HG03045 (cell line): Measurements from ENCODE around the gene HRH2.

Source experiments
- ATAC-seq: cut with Tn5 transposase; IDR thresholded peaks from one replicate; pipeline ENCODE4 v1.9.1; 2021; ENCODE audit warnings: mild to moderate bottlenecking, moderate library complexity; ENCODE audit not compliant: unreplicated experiment

HRH2 gene

GRCh38 chr5:175674731-175675346, 17.0 kb downstream of the HRH2 start:
- no peak for ATAC-seq

- no peak for ATAC-seq
These were observed 18.0 kb downstream of the HRH2 start for GRCh38 chr5:175675873-175676272.

GRCh38 chr5:175677571-175677970, 19.7 kb downstream of the HRH2 start:
- ATAC-seq: no peak

DNA sequence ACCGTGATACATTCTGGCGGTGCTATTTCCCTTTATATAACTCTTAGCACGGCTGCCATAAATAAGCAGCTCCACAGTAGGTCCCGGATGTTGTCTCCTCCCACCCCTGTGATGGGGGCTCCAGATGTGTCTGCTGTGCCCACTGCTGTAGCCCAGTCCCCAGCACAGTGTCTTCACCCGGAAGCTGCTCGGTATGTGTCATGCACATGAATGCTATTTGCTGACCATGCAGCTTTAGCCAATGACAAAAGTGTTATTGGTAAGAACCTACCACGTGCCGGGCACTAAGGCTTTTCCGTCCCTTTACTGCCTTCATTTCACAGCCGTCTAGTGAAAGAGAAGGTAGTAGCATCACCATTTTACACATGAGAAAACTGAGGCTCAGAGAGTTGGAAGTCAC, 20.2 kb downstream of the HRH2 start:
- ATAC-seq: no peak

GRCh38 chr5:175679411-175679810, 21.5 kb downstream of the HRH2 start:
- ATAC-seq: no peak

GRCh38 chr5:175680020-175680419, 22.1 kb downstream of the HRH2 start:
- ATAC-seq: no peak

DNA sequence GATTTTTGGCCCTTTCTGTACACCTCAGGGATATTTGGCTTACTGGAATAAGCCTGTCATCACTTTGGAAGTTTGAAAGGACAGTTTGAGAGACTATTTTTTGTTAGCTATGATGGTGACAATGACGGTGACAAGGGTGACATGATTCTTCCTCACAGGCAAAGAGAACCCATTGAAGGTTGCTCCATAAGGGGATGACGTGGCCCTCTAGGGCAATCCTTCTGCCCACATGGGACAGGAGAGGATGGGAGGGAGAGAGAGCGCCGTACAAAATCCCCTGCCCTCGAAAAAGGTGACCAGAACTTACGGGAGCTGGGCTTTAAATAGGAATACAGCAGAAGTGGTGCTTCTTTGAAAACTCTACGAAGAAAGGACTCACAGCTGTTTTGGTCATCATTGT, 22.6 kb downstream of the HRH2 start:
- ATAC-seq: no peak

- no peak for ATAC-seq
These were observed 23.4 kb downstream of the HRH2 start for GRCh38 chr5:175681045-175681967.

DNA sequence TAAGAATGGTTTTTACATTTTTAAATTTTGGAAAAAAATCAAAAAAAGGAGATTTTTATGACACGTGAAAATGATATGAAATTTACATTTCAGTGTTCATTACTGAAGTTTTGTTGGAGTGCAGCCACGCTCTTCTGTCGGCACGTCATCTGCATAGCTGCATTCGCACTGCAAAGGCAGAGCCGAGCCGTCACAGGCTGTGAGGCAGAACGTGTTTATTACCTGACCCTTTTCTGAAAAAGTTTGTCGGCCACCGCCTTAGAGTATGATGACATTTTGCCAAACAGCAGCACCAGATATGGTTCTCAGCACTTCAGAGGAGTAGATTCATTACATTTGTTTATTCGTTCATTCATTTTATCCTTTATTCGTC, 24.1 kb downstream of the HRH2 start:
- ATAC-seq: no peak

DNA sequence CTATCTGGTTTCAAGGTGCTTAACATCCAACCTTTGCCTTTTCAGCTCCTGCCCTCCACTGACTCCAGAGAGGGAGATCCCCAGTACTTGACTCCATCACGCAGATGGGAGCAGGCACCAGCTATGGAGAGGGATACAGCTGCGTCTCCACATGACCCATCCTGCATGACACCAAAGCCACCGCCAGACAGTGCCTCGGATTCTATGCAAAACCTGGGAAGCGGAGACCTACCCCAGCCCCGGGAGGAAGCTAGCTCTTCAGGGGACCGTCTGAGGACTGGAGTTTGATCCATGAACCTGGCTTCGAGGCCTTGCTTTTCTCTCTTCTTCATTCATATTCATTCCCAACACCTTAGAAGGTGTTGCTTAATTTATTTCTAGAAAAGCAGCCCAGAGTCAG, 24.8 kb downstream of the HRH2 start:
- ATAC-seq: no peak

- ATAC-seq: no peak
These were observed 25.4 kb downstream of the HRH2 start for GRCh38 chr5:175683231-175683630.

DNA sequence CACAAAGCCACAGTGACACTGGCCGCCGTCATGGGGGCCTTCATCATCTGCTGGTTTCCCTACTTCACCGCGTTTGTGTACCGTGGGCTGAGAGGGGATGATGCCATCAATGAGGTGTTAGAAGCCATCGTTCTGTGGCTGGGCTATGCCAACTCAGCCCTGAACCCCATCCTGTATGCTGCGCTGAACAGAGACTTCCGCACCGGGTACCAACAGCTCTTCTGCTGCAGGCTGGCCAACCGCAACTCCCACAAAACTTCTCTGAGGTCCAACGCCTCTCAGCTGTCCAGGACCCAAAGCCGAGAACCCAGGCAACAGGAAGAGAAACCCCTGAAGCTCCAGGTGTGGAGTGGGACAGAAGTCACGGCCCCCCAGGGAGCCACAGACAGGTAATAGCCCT, 26.1 kb downstream of the HRH2 start:
- no peak for ATAC-seq

- no peak for ATAC-seq
These were observed 27.1 kb downstream of the HRH2 start for GRCh38 chr5:175684931-175685330.

- no peak for ATAC-seq
These were observed 28.0 kb downstream of the HRH2 start for GRCh38 chr5:175685701-175686350.

DNA sequence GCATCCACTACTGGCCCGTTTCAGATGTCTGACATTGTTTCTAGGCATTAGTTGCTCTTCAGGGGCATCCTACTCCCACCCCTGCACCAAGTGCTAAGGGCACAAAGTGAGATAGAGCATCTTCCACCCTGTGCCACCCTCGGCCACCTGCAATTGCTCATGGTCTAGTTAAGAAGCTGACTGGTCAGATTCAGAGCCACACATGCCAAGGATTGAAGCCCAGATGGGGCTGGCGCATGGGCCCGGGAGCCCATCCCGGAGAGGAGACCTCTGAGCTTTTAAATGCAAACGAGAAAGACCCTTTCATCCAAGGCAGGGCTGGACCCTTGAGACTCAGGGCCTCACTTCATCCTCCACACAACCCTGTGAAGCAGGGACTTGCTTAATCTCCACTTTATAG, 28.5 kb downstream of the HRH2 start:
- no peak for ATAC-seq

GRCh38 chr5:175686826-175687225, 29.0 kb downstream of the HRH2 start:
- ATAC-seq: no peak

DNA sequence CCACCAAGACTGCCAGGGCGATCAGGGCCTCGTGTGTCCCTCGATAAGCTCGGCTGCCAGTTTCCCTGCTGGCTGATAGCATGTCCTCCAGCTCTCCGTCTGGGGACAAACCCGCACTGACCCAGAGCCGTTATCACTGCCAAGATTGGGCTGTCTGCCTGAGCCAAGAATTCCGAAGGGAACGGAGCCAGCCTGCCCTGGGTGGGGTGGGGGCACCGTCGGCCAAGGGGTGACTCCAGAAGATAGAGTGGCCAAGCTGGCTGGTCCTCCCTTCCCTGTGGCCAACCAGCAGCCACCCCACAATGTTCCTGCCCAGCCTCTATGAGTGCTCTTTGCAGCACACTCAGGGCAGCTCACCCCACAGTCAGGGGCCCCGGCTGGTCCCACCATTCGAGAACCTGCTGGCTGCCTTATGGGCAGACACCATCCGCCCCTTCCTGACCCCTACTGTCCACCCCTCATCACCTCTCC, 29.4 kb downstream of the HRH2 start:
- no peak for ATAC-seq

- ATAC-seq: no peak
These were observed 30.7 kb downstream of the HRH2 start for GRCh38 chr5:175688352-175689146.

- no peak for ATAC-seq
These were observed 31.5 kb downstream of the HRH2 start for GRCh38 chr5:175689147-175689991.

- ATAC-seq: no peak
These were observed 32.2 kb downstream of the HRH2 start for GRCh38 chr5:175690025-175690424.
